ENCODE results near the gene COP1.

DNA sequence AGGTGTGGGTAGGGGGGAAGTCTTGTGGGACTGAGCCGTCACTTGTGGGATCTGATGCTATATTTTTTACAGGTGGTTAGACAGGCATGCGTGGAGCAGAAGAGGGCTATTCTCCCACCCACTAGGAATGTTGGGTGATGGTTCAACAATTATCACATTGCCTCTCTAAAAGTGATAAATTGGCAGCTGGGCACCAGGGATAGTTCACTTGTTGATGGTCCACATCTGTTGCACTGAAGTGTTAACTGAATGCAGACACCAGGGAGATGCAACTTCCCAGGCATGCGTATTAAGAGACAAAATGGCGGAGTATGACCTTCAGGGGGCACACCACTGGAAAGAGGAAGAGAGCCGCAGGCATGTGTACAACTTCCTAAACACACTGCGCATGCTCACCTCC, 270.4 kb downstream of the COP1 start:
- TF ChIP-seq GATA2 (IDR thresholded peaks at IDR 0.05; ENCODE audit: low read depth, low read length) (no peak), GATA3 (IDR thresholded peaks at IDR 0.05; ENCODE audit: low read depth, low read length) (no peak)
